Lung (tissue), 12 donors: Measurements from ENCODE around the gene LMBRD1. TPM values are rescaled to one million over a fixed set of nuclear protein-coding genes. Genes with fewer than 3 reads are reported as not detected.

ENCODE experiments used
- ATAC-seq: fragments of 200-7000 bp; cut with Tn5 transposase; one replicate; pipeline ENCODE4 v1.9.1; 2020; ENCODE audit warnings: moderate number of reproducible peaks; ENCODE audit not compliant: insufficient read depth, low FRiP score
- DNase-seq, 3 donors: peaks; one replicate each; pipeline ENCODE4 v3.0.0-alpha.2; 2013 to 2017
- H3K27ac ChIP-seq, 2 donors: one replicate each; pipeline ENCODE4 v1.5.1; 2013; ENCODE audit warnings: mild to moderate bottlenecking in 2 of 2, moderate library complexity in 2 of 2, control low read depth in 1 of 2, inconsistent platforms in 1 of 2, low read depth in 1 of 2, low read length in 1 of 2
- H3K27me3 ChIP-seq, 3 donors: one replicate each; pipeline ENCODE4 v1.5.1; 2013; ENCODE audit warnings: low read length in 2 of 3; ENCODE audit not compliant: control insufficient read depth in 3 of 3, insufficient read depth in 3 of 3
- H3K36me3 ChIP-seq, 4 donors: one replicate each; pipeline ENCODE4 v1.5.1; 2013; ENCODE audit warnings: low read length in 4 of 4, mild to moderate bottlenecking in 1 of 4, moderate library complexity in 1 of 4; ENCODE audit not compliant: control insufficient read depth in 4 of 4, insufficient read depth in 4 of 4
- H3K4me1 ChIP-seq, 5 donors: one replicate each; pipeline ENCODE4 v1.5.1; 2013; ENCODE audit warnings: low read length in 5 of 5, mild to moderate bottlenecking in 2 of 5, moderate library complexity in 1 of 5; ENCODE audit not compliant: control insufficient read depth in 5 of 5, insufficient read depth in 5 of 5
- H3K4me3 ChIP-seq: one replicate; pipeline ENCODE4 v1.5.1; 2013; ENCODE audit warnings: mild to moderate bottlenecking, control low read depth, moderate library complexity
- H3K9ac ChIP-seq, 2 donors: one replicate each; pipeline ENCODE4 v1.5.1; 2013; ENCODE audit warnings: low read length in 2 of 2, control low read depth in 1 of 2; ENCODE audit not compliant: insufficient read depth in 1 of 2
- H3K9me3 ChIP-seq, 4 donors: one replicate each; pipeline ENCODE4 v1.5.1; 2013; ENCODE audit warnings: low read length in 3 of 4, mild to moderate bottlenecking in 1 of 4, moderate library complexity in 1 of 4; ENCODE audit not compliant: control insufficient read depth in 4 of 4, insufficient read depth in 3 of 4
- WGBS, 2 donors: extraction: QIAGEN DNeasy Blood & Tissue Kit; methylation state at CpG; one replicate each; pipeline ENCODE4 v1.1.7; 2013; 5-methylcytosine and 5-hydroxymethylcytosine counted together
- polyA plus RNA-seq, 2 donors: library from polyadenylated mRNA; stranded (reverse); fragments of 200-250 nt; gene quantifications; one replicate each; pipeline ENCODE4 v1.2.1, GENCODE V29; 2013
- total RNA-seq, 2 donors: library from RNA; depleted of rRNA in 1 of 2; stranded (reverse); fragments of >200 nt in 1 of 2; gene quantifications; one replicate each; pipeline ENCODE4 v1.2.1, GENCODE V29; 2014 to 2021
- TF ChIP-seq, protein P1 (sequence below): IDR thresholded peaks from 2 replicates; pipeline ENCODE4 v1.5.1; 2012; ENCODE audit warnings: mild to moderate bottlenecking; ENCODE audit errors: control extremely low read depth, extremely low read depth
- donor health status: control.
- donor health status: control.
- donor health status: Bipolar disorder and iron deficiency.
- donor health status: healthy.
- donor health status: DM: yes; HTN: yes; CAD: no.

The LMBRD1 gene
- total and polyA plus RNA-seq, 4 donors, result 31.2 to 102 (median 41.8) TPM

DNA sequence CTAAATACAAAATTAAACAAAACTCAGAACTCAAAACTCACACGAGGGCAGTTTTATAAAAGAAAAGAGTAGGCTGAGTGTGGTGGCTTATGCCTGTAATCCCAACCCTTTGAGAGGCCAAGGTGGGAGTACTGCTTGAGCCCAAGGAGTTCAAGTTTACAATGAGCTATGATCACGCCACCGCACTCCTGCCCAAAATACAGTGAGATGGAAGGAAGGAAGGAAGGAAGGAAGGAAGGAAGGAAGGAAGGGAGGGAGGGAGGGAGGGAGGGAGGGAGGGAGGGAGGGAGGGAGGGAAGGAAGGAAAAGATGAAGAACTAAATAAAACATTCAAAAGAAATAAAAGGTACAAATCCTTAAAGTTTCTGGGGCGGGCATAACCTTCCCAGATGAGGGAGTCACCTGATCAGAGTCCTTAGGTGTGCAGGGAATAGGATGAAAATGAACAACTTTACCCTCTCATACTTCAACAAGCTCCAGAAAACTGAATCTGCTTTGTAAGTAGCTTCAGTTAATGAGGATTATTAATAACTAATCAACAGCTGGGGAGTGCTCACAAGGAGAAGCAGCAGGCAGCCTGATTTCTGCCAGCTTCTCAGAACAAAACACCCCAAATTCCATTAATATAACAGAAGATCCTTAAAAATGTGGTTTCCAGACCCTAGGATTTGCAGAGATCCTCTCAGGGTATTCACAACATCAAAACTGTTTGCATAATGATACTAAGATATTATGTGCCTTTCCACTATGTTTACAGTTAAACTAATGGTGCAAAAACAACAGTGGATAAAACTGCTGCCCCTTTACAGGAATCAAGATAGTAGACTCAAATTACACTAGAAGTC, 21.8 kb downstream of the LMBRD1 start:
- H3K9me3 ChIP-seq, result no peaks in the 10 kb centered on the region
- no peak overlapping the region for H3K27ac ChIP-seq
- peaks cover 3 to 8% (median 4%) of the 10 kb centered on the region in 4 donors for H3K36me3 ChIP-seq
- no peak for DNase-seq
- no peak overlapping the region for H3K9ac ChIP-seq
- WGBS, 2 donors, result 78 to 88% methylated on average over 4 of the region's 4 CpGs
- peaks cover 0 to 5% (median 0%) of the 10 kb centered on the region in 5 donors for H3K4me1 ChIP-seq
- ATAC-seq, result no peak
- no peaks in the 10 kb centered on the region for H3K27me3 ChIP-seq
- H3K4me3 ChIP-seq, result no peak overlapping the region
- TF ChIP-seq, protein P1, sequence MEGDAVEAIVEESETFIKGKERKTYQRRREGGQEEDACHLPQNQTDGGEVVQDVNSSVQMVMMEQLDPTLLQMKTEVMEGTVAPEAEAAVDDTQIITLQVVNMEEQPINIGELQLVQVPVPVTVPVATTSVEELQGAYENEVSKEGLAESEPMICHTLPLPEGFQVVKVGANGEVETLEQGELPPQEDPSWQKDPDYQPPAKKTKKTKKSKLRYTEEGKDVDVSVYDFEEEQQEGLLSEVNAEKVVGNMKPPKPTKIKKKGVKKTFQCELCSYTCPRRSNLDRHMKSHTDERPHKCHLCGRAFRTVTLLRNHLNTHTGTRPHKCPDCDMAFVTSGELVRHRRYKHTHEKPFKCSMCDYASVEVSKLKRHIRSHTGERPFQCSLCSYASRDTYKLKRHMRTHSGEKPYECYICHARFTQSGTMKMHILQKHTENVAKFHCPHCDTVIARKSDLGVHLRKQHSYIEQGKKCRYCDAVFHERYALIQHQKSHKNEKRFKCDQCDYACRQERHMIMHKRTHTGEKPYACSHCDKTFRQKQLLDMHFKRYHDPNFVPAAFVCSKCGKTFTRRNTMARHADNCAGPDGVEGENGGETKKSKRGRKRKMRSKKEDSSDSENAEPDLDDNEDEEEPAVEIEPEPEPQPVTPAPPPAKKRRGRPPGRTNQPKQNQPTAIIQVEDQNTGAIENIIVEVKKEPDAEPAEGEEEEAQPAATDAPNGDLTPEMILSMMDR, result no peak

DNA sequence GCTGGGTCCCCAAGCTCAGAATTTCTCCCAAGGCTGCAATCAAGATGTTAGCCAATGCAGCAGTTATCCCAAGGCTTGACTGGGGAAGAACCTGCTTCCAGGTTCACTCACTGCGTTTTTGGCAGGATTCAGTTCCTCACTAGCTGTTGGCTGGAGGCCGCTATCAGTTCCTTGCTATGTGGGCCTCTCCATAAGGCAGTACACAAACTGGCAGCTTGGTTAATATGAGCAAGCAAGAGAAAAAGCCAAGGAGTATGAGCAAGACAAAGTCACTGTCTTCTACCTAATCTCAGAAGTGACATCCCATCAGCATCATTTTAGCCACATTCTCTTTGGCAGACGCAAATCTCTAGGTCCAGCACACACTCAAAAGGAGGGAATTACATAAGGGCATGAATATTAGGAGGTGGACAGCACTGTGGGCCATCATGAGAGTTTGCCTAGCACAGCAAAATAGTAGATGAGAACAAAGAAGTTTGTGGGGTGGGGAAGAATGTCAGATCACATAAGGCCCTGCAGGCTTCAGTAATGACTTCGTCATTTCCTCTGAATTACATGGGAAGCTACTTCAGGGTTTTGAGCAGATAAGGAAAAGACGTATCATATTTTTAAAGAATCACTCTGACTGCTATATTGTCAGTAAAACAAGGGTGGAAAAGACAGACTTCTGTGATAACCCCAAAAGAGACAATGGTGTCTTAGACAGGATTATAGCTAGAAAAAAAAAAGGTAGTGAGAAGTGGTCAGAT, 25.5 kb downstream of the LMBRD1 start:
- no peak for DNase-seq
- H3K27ac ChIP-seq, result no peak overlapping the region
- H3K9me3 ChIP-seq, result no peaks in the 10 kb centered on the region
- H3K9ac ChIP-seq, result no peak overlapping the region
- TF ChIP-seq, protein P1, result no peak
- peaks cover 3 to 4% (median 3%) of the 10 kb centered on the region in 4 donors for H3K36me3 ChIP-seq
- WGBS, 2 donors, result 83 to 96% methylated on average over 5 of the region's 5 CpGs
- H3K27me3 ChIP-seq, result no peaks in the 10 kb centered on the region
- no peak overlapping the region for H3K4me3 ChIP-seq
- no peak for ATAC-seq
- peaks cover 0 to 5% (median 0%) of the 10 kb centered on the region in 5 donors for H3K4me1 ChIP-seq

DNA sequence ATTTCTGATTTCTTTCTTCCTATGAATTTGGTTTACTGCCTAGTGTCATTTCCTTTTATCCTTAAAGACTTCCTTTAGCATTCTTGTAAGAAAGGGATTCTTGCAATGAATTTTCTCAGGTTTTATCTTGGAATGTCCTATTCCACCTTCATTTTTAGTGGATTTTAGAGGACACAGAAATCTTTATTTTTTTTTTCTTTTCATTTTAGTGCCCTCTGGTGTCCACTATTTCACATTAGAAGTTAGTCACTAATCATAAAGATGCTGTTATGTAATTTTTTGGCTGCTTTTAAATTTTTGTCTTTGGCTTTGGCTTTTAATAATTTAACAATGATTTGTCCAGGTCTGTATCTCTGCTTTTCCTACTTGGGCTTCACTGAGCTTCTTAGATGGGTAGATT, 28.1 kb downstream of the LMBRD1 start:
- TF ChIP-seq, protein P1, result no peak
- Histone ChIP-seq H3K4me3 (no peak overlapping the region), H3K36me3 (peaks cover 0 to 5% (median 3%) of the 10 kb centered on the region in 4 donors), H3K27ac (no peak overlapping the region), H3K9me3 (no peaks in the 10 kb centered on the region), H3K27me3 (no peaks in the 10 kb centered on the region), H3K4me1 (peaks cover 0 to 2% (median 0%) of the 10 kb centered on the region in 5 donors), H3K9ac (no peak overlapping the region)
- no peak for DNase-seq
- ATAC-seq, result no peak
